K562 (cell line): ENCODE results near the gene RNF166. TPM values are rescaled to one million over a fixed set of nuclear protein-coding genes. Genes with fewer than 3 reads are reported as not detected.

Source experiments
- MYBL2 ChIP-seq, 2 experiments: fragments of 450-650 bp in 1 of 2; sonication (generic) in 1 of 2; formaldehyde crosslinking in 1 of 2; IDR thresholded peaks; 2 replicates each; pipeline versions ENCODE4 v1.6.1 to v1.8.1; 2017 to 2022; ENCODE audit warnings: borderline replicate concordance in 1 of 2, inconsistent platforms in 1 of 2, low read depth in 1 of 2, mild to moderate bottlenecking in 1 of 2, missing genetic modification reagents in 1 of 2, moderate library complexity in 1 of 2
- POLR2A ChIP-seq: fragments of 450-650 bp; conservative IDR thresholded peaks from 2 replicates; pipeline ENCODE4 v1.6.1; 2016
- TGIF2 ChIP-seq: sonication (generic); formaldehyde crosslinking; IDR thresholded peaks from 2 replicates; pipeline ENCODE4 v1.8.1; 2022; ENCODE audit warnings: mild to moderate bottlenecking, missing genetic modification reagents, moderate library complexity
- ZBTB40 ChIP-seq, 2 experiments: fragments of 450-650 bp in 1 of 2; sonication (generic) in 1 of 2; formaldehyde crosslinking in 1 of 2; IDR thresholded peaks; 2 replicates each; pipeline versions ENCODE4 v1.7.1 to v1.9.0; 2016 to 2022; ENCODE audit warnings: inconsistent platforms in 1 of 2, mild to moderate bottlenecking in 1 of 2, missing genetic modification reagents in 1 of 2
- polyA plus RNA-seq, 8 experiments: library from polyadenylated mRNA; depleted of rRNA in 4 of 8; stranded (reverse) in 5 of 8; unstranded in 3 of 8; fragments of >200 nt; fragmentation: Nextera tagmentation in 2 of 8; fragmentation: Illumina TruSeq in 1 of 8; extraction: Ambion mirVana in 2 of 8; extraction: Trizol in 1 of 8; gene quantifications; 2 replicates each; pipeline versions ENCODE4 v1.2.1 to v1.2.3, GENCODE V29; 2011 to 2014; ENCODE audit warnings: inconsistent platforms in 1 of 8, missing spikeins in 1 of 8
- total RNA-seq, 7 experiments: library from RNA; depleted of rRNA in 6 of 7; stranded (reverse); fragments of >200 nt in 6 of 7; fragmentation: Illumina TruSeq in 2 of 7; extraction: Trizol in 2 of 7; gene quantifications; 2 replicates each; pipeline versions ENCODE4 v1.2.1 to v1.2.3, GENCODE V29; 2011 to 2021; ENCODE audit warnings: low replicate concordance in 1 of 7

Gene RNF166
- total and polyA plus RNA-seq, 9 of the 15 experiments (the other 6 are each of a cell fraction or from before 2014, with no cell fraction given) = 0.56 to 60.3 (median 19.5) TPM

GRCh38 chr16:88740727-88741055 lies 34.5 kb upstream of the RNF166 start (continued):
- TF ChIP-seq ZBTB40 (IDR thresholded peaks at IDR 0.05) (no peak), ZBTB40 (CRISPR knock-in tag; IDR thresholded peaks at IDR 0.05) (no peak), MYBL2 (IDR thresholded peaks at IDR 0.05; ENCODE audit: low read depth) (no peak), MYBL2 (CRISPR knock-in tag; IDR thresholded peaks at IDR 0.05; ENCODE audit: borderline replicate concordance) (no peak), POLR2A (no peak), TGIF2 (CRISPR knock-in tag) (no peak)
